H1 (cell line): Measurements from ENCODE around the gene NOL3. TPM values are rescaled to one million over a fixed set of nuclear protein-coding genes. Genes with fewer than 3 reads are reported as not detected.

Source experiments
- TAF7 ChIP-seq: optimal IDR thresholded peaks from 2 replicates; pipeline ENCODE3; 2011; ENCODE audit warnings: low read depth, mild to moderate bottlenecking, inconsistent platforms, low read length, moderate library complexity, borderline replicate concordance
- polyA plus RNA-seq, 7 experiments: library from polyadenylated mRNA; depleted of rRNA in 3 of 7; stranded (reverse) in 5 of 7; unstranded in 2 of 7; fragments of >200 nt in 5 of 7; fragments of 200-250 nt in 2 of 7; gene quantifications; 1 replicate in 5 of 7; 2 replicates in 1 of 7; 4 replicates in 1 of 7; pipeline versions ENCODE4 v1.2.1 to v1.2.3, GENCODE V29; 2011 to 2013; ENCODE audit warnings: missing spikeins in 2 of 7, mixed read lengths in 2 of 7
- total RNA-seq: library from RNA; stranded (reverse); fragmentation: NEBNext Ultra II Directional; extraction: Animal tissue kit (Norgen Biotek cat#: 25700); gene quantifications from 2 replicates; pipeline ENCODE4 v1.2.1, GENCODE V29; 2021

Gene NOL3
- total and polyA plus RNA-seq, 2 of the 8 experiments (the other 6 are each of a cell fraction or from before 2014, with no cell fraction given): 2.2 to 4.6 TPM

DNA sequence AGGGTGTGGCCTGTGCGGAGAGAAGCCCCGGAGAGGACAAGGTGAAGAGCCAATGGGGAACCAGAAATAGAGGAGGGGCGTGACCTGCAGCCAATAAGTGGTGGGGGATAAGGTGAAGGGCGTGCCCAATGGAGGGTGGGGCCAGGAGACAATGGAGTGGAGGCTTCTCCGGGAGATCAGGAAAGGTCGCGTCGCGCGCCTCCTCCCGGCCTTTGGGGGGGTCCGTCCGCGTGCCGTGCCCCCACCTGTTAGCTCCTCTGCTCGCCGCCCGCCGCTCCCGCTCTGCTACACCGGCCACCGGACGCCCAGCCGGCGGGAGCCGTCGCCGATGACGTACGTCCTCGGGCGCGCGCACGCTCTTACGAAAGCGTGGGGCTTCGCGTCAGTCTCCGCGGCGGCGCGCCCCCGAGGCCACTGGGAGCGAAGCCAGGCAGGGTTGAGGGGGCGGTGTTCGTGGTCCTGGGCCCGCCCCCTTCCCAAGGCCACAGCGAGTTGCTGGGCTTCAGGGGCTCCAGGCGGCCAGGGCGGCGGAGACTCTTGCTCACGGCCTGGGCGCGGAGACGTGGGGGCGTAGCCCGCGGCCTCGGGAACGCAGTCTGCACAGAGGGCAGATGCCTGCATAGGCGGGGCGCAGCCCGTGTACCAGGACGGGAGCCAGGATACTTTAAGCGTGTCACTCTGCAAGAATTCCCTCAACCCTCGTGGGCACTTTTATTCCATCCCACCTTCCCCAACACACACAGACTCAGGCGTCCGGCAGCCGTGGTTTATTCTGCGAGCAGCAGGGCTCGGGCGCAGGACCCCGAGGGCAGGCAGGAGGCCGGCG lies 13.5 kb downstream of the NOL3 start, which contains the start of gene MATCAP1 (continued):
- TF ChIP-seq TAF7: no peak
